ENCODE data around the gene SCYGR1.

DNA sequence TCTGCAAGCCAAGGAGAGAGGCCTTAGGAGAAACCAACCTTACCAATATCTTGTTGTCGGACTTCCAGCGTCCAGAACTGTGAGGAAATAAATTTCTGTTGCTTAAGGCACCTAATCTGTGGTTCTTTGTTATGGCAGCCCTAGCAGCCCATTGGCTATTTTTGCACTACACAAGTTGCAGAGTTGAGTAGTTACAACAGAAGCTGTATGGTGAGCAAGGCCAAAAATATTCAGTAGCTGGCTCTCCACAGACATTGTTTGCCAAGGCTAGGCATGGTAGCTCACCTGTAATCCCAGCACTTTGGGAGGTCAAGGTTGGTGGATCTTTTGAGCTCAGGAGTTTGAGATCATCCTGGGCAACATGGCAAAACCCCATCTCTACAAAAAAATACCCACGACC is 27.1 kb upstream of the SCYGR1 start:
- TF ChIP-seq POLR2A (IDR thresholded peaks at IDR 0.05; ENCODE audit: low read depth): no peak
- TF ChIP-seq, protein P1, sequence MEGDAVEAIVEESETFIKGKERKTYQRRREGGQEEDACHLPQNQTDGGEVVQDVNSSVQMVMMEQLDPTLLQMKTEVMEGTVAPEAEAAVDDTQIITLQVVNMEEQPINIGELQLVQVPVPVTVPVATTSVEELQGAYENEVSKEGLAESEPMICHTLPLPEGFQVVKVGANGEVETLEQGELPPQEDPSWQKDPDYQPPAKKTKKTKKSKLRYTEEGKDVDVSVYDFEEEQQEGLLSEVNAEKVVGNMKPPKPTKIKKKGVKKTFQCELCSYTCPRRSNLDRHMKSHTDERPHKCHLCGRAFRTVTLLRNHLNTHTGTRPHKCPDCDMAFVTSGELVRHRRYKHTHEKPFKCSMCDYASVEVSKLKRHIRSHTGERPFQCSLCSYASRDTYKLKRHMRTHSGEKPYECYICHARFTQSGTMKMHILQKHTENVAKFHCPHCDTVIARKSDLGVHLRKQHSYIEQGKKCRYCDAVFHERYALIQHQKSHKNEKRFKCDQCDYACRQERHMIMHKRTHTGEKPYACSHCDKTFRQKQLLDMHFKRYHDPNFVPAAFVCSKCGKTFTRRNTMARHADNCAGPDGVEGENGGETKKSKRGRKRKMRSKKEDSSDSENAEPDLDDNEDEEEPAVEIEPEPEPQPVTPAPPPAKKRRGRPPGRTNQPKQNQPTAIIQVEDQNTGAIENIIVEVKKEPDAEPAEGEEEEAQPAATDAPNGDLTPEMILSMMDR (IDR thresholded peaks at IDR 0.05): no peak

All from esophagus muscularis mucosa (tissue), 3 donors.